Bronchial epithelial cell (primary cell): Measurements from ENCODE around the gene DENND5A. TPM values are rescaled to one million over a fixed set of nuclear protein-coding genes. Genes with fewer than 3 reads are reported as not detected.
"Not testable (repeated sequence)": the region's sequence is repeated elsewhere in the genome, so short reads cannot be mapped to it uniquely, and the experiment has no call there.

ENCODE experiments used
- DNase-seq: peaks from one replicate; pipeline ENCODE4 v3.0.0-alpha.2; 2010; ENCODE audit warnings: low read depth
- FAIRE-seq: peaks from 2 replicates; lab custom pipeline; 2011; peaks lifted over from hg19 to GRCh38; lab: Jason Lieb, UNC
- H3K27me3 ChIP-seq: 2 replicates; pipeline ENCODE4 v1.5.1; 2011; ENCODE audit warnings: low read length; ENCODE audit not compliant: control insufficient read depth, insufficient read depth
- H3K36me3 ChIP-seq: 2 replicates; pipeline ENCODE4 v1.5.1; 2011; ENCODE audit warnings: low read length; ENCODE audit not compliant: control insufficient read depth, insufficient read depth
- H3K4me3 ChIP-seq: 2 replicates; pipeline ENCODE4 v1.5.1; 2011; ENCODE audit warnings: mild to moderate bottlenecking, low read depth, low read length, control low read depth
- CTCF ChIP-seq: IDR thresholded peaks from 2 replicates; pipeline ENCODE4 v1.5.1; 2011; ENCODE audit warnings: mild to moderate bottlenecking, moderate library complexity, low read length, control low read depth, inconsistent platforms; ENCODE audit not compliant: insufficient read depth, severe bottlenecking
- total RNA-seq: library from RNA; depleted of rRNA; stranded (reverse); fragments of >200 nt; gene quantifications from 2 replicates; pipeline ENCODE4 v1.2.1, GENCODE V29; 2014

Gene DENND5A
- total RNA-seq, 1 donor from 2014 or later, result 22.6 TPM

- DNase-seq, result no peak
- FAIRE-seq, result no peak
- peaks cover 2% of the 10 kb centered on the region for H3K27me3 ChIP-seq
- H3K36me3 ChIP-seq, result no peaks in the 10 kb centered on the region
- TF ChIP-seq CTCF, result no peak
- no peak overlapping the region for H3K4me3 ChIP-seq
Observed at GRCh38 chr11:9099617-9100016, 165.5 kb downstream of the DENND5A start.

GRCh38 chr11:9098455-9098854, 166.7 kb downstream of the DENND5A start:
- FAIRE-seq, DNase-seq, H3K27me3 ChIP-seq, H3K4me3 ChIP-seq, H3K36me3 ChIP-seq: not testable (repeated sequence)

GRCh38 chr11:9097186-9097943, 167.8 kb downstream of the DENND5A start:
- H3K27me3 ChIP-seq, H3K36me3 ChIP-seq, DNase-seq, H3K4me3 ChIP-seq, FAIRE-seq: not testable (repeated sequence)

GRCh38 chr11:9096427-9096826, 168.7 kb downstream of the DENND5A start:
- TF ChIP-seq CTCF, result no peak
- Histone ChIP-seq H3K27me3 (peaks cover 6% of the 10 kb centered on the region), H3K4me3 (no peak overlapping the region), H3K36me3 (no peaks in the 10 kb centered on the region)
- DNase-seq (no peak), FAIRE-seq (no peak)

- Histone ChIP-seq H3K4me3 (no peak overlapping the region), H3K36me3 (no peaks in the 10 kb centered on the region), H3K27me3 (peaks cover 6% of the 10 kb centered on the region)
- no peak for DNase-seq
- FAIRE-seq, result no peak
- peak; percentile 10 for TF ChIP-seq CTCF
Observed at GRCh38 chr11:9095421-9095820, 169.7 kb downstream of the DENND5A start.

GRCh38 chr11:9094420-9094819, 170.7 kb downstream of the DENND5A start:
- no peak for TF ChIP-seq CTCF
- DNase-seq (no peak), FAIRE-seq (no peak)
- H3K4me3 ChIP-seq, result no peak overlapping the region
- peaks cover 9% of the 10 kb centered on the region for H3K27me3 ChIP-seq
- no peaks in the 10 kb centered on the region for H3K36me3 ChIP-seq
